HG02840 (cell line): ENCODE results near the gene ADAMTS2.

Experiments used
- ATAC-seq: cut with Tn5 transposase; IDR thresholded peaks from one replicate; pipeline ENCODE4 v1.9.1; 2021; ENCODE audit warnings: mild to moderate bottlenecking, moderate library complexity, moderate number of reproducible peaks; ENCODE audit not compliant: unreplicated experiment, low FRiP score

Gene ADAMTS2

DNA sequence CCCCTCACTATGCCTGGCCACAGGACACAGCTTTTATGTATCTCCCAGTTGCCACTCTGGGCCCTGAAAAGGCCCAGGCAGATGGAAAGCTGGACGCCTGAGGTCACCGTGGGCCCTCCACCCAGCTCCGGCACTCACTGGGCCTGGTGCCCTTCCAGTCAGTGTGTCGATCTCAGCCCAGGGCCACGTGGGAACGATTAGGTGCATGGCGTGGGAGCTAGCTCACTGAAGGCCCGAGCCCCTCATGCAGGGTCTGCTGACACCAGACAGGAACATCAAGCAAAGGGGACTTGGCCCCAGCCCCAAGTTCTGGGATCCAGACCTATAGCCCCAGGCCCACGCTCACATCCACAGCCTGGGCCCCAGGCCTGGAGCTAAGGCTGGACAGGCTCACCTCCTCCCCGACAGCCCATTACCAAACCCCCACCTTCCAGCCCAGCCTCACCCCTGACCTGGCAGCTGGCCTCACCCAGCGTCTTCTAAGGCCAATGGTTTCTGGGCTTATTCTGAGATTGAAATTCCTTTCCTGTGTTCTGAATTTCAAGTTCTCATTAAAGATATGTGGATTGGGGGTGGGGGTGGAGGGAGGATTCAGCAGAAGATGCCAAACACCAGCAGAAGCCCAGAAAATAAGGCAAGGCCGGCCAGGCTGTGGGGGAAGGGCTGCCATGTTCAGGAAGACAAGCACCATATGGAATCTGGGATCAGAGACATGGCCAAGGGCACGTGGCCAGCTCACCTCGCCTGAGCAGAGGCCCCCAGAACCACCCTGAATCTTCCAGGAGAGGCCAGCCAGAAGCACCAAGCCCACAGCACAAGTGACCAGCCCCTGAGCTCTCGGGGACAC is 74.5 kb downstream of the ADAMTS2 start:
- ATAC-seq: no peak

DNA sequence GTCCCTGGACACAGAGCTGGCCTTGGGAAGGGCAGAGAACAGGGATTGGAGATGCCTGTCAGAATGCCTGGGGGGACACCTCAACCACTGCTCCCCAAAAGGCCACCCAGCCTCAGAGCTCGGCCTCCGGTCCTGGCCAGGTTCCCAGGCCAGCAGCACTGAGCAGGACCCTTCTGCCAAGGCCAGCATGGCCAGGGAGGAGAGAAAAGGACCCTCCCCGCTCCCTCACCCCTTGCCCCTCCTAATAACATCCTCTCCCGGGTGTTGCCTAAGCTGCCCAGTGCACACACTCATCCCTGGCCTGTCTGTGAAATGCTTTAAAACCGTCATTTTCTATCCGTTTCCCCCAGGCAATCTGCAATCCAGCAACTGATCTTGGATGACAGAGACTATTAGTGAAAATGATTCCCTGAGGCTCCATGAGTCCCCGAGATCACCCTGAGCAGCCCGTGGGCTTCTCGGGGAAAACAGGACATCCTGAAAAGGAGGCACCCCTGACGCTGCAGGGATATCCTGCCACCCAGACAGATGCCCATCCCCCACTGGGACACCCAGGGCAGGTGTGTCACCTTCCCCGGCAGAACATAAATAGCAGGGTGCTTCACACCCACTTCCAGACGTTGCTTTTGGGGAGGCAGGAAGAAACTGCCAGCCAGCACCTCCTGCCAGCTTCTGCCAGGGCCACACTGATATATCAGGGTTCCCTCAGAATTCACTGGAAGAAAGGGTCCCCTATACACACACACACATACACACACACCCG is 75.3 kb downstream of the ADAMTS2 start:
- ATAC-seq: no peak

DNA sequence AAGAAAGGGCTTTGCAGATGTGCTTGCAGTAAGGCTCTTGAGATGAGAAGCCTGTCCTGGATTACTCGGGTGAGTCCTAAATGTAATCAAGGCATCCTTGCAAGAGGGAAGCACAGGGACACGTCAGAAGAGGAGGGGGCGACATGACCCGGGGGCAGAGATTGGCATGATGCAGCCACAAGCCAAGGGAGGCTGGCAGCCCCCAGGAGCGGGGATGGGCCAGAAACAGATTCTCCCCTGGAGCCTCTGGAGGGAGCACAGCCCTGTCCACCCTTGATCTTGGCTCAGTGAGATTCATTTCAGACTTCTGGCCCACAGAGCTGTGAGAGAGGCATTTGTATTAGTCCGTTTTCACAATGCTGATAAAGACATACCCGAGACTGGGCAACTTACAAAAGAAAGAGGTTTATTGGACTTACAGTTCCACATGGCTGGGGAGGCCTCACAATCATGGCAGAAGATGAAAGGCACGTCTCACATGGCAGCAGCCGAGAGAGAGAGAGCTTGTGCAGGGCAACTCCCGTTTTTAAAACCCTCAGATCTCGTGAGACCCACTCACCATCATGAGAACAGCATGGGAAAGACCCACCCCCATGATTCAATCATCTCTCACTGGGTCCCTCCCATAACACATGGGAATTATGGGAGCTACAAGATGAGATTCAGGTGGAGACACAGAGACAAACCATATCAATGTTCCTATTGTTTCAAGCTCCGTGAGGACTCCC is 76.1 kb downstream of the ADAMTS2 start:
- no peak for ATAC-seq

DNA sequence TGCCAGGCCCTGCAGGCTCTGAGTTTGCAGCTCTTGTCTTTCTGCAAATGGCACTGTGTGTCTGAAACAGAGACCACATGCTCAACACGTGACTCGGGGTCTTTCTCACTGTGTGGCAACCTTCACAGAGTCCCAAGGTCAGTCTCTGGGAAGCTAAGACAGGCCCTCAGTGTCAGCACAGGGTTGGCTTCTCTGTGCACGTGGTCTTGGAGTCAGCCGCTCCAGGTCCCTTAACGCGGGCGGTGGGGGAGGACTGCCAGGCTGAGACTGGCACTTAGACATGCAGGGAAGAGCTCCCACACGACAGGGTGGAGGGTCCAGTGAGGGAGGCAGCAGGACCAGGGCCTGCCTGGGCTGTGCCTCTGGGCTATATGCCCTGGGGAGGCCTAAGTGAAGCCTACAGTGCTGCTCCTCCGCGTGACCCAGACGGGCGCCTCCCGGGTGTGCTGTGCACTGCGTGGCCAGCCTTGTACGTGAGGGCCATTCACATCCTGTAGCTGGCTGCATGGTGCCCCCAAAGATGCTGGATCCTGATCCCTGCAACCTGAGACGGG is 76.8 kb downstream of the ADAMTS2 start:
- ATAC-seq: no peak

DNA sequence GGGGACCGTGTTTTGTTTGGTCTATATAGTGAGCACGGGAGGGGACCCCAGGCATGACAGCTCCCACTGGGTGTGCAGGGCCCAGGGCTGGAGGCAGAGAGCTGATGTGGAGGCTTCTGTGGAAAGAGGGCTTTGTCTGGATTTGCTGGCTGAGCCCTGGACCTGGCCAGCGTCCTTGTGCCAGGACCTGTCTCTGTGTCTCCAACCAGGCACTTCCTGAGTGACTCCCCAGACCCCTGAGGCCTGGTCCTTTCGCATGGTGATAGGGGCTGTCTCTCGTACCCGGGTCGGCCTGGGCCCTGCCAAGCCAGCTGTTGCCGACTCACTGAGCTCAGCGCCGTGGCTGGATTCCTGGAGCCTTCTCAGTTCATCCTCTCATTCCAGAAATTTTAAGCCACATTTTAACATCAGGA is 77.6 kb downstream of the ADAMTS2 start:
- no peak for ATAC-seq

DNA sequence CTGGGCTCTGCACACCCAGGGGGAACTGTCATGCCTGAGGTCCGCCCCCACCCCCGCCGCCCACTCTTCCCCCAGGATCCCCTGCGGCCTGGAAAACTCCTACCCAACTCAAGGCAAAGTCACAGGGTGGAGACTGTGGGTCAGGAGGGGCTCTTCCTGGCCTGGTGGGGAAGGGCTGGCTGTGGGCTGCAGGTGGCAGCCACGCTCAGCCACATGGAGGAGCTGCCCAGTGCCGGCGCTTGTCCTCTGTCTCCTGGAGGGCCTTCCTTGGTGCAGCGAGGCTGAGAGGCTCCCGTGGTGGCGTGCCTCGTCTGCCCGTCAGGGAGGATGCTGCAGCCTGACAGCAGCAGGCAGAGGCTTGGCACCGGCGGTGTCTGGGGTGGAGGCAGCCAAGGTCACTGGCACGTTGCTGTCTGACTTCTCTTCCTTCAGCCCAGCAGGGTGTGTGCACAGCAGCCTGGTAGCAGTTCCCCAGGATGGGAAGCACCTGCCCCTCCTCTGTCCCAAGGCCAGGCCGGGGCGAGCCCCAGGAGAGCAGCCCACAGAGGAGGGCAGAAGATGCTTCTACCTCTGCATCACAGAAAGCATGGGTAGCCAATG is 78.1 kb downstream of the ADAMTS2 start:
- ATAC-seq: no peak

DNA sequence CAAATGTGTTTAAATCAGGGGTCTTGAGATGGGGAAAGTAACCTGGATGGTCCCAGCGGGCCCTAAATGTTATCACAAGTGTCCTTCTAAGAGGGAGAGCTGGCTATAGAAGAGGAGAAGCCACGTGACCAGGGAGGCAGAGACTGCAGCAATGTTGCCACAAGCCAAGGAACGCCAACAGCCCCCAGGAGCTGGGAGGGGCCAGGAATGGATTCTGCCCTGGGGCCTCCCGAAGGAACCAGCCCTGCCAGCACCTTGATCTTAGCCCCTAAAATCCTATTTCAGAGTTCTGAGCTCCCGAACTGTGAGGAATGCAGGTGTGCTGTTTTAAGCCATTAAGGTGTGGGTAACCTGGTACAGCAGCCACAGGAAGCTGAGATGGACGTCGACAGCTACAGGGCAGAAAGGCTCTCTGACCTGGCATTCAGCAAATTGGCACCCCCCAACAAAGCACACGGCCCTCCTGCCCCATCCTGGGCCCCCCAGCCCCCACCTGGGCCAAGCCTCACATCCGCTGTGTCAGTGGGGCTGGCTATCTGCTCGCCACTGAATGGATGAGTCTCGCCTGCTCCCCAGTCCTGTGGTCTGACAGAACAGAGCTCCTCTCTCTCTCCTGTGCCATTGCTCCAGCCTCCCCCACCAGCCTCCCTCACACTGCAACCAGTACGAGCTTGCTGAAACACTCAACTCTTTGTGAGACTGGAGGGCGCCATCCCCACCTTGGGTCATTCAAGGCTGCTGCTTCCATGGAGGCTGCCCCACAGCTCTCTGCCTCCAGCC is 78.8 kb downstream of the ADAMTS2 start:
- ATAC-seq: no peak

DNA sequence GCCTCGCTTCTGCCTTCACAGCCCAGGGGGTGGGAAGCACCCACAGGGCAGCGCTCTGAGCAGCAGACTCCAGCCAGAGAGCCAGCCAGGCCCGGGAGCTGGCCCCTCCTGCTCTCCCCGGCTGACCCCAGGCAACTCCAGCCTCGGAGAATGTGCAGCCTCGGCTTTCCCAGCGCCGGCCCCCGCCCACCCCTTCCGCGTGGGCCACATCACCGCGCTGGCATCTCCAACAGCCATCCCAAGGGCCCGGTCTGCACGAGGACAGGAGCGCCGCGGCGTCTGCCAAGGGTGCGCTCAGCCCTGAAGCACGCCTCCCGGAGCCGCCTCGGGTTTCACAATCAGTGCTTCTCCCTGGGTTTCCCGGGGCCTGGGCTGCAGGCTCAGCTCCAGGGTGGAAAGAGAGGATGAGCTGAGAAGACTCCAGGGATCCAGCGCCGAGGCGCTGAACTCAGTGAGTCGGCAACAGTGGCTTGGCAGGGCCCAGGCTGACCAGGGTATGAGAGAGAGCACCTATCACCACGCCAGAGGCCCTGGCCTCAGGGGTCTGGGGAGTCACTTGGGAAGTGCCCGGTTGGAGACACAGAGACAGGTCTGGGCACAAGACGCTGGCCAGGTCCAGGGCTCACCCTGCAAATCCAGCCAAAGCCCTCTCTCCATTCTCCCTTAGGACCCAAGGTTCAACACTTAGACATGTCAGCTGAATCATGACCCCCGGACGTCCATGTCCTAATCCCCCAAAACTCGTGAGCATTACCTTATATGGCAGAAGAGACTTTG is 79.6 kb downstream of the ADAMTS2 start:
- no peak for ATAC-seq

DNA sequence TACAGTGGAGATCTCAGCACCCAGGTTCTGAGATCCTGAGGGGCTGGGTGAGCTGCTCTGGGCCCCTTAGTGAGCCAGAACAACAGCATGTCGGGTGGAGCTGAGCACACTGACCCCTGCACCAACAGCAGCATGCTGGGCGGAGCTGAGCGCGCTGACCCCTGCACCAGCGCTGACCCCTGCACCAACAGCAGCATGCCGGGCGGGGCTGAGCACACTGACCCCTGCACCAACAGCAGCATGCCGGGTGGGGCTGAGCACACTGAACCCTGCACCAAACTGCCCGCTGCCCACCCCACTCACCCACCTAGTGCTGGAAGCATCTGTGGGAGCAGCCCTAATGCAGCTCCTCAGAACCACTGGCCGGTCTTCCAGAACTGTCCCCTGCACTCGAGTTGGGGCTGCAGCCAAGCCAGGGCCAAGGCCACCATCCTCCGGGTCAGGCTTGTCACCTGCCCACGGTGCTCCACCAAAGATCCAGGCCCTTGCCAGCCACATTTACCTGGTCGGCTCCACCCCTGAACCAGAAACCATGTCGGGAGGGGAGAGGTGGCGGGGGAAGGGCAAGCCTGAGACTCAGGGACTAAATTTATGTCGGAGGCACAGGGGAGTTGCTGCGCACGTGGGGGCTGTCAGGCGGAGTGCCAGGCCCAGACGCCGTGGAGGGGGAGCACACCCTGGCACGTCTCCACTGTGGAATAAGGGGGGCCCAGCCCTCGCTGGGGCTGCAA is 80.3 kb downstream of the ADAMTS2 start:
- no peak for ATAC-seq

DNA sequence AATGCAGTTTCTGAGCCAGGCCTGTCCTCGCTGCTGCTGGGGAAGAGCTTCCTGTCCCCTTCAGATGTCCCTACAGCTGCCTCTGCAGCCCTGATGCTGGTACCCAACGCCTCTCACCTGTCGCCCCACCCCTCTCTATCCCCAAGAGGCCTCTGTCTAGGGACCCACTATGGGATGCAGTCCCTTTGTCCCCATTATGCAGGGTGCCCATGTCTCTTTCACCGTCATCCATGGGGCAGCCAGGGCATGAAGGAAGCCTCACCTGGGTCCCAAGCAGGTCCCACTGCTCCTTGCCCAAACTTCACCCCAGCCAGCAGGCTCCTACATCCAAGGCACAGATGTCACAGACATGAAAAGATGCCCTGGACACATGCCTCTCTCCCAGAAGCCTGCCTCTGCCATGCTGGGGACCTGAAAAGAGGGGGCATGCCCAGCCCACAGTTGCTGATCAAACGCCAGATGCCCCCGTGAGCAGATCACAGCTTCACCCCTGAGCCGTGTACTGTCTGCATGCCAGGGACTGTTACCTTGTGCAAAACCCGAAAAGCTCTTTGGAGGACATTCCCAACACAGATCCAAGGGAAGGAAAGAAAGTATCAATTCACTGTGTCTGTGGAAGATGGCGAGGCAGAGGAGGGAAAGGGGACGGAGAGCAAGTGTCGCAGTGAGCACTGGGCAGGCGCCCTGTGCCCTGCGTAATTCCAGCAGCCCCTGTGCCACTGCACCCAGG is 81.0 kb downstream of the ADAMTS2 start:
- no peak for ATAC-seq

DNA sequence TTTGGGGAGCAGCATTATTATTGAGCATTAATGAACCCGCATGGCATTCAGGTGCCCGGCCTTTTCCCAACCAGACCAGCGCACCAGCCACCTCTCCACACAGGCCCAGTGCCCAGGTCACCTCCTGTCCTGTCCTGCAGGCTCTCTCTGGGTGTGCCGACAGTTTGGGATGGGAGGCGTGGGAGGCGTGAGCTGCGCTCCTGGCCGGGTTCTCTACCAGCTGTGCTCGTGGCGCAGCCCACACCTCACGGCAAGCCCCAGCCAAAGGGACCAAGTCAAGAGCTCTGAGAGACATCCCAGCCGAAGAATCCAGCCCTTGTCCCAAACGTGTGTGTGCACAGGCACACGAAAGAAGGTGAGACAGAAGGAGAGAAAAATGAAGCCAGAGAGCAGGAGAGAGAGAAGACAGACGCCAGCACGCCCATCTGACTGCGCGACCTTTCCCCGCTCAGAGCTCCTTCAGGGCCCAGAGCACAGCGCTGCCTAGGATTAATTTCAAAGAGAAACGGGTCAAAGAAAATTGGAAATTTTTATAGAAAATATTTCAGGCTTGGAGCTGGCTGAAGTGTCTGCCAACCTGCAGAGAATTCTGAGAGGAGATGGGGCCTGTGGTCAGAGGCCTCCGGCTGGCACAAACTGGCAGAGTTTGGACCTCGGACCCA is 81.7 kb downstream of the ADAMTS2 start:
- no peak for ATAC-seq

DNA sequence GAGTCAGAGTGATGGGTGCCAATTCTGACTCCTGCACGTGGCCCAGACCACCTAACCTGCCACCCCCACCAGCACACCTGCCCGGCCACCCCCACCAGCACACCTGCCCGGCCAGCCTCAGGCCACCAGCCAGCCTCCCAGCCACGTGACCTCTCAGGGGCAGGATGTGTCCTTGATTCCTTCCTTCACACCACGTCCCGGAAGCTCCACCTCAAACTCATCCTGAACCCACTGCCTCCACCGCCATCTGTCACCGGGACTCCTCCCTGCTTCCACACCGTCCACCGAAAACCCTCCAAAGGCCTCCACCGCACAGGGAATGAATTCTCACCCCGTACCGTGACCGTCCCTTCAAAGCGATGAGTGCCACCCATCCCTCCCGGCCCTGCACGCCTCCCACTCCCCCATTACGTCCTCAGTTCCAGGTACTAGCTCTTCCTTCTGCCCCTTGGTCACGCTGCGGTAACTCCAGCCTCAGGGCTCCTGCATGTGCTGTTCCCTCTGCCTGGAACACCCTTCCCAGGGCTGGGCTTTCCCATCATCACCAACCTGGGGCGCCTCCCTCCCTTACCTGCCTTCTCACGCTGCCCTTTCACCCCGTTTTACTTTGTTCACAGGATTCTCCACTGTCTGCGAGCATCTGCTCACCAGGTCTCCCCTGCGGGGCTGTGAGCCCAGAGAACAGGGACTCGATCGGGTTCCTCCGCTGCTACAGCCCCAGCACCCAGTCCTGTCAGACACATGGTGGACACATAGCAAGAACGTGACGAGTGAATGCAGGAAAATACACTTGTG is 82.9 kb downstream of the ADAMTS2 start:
- no peak for ATAC-seq

DNA sequence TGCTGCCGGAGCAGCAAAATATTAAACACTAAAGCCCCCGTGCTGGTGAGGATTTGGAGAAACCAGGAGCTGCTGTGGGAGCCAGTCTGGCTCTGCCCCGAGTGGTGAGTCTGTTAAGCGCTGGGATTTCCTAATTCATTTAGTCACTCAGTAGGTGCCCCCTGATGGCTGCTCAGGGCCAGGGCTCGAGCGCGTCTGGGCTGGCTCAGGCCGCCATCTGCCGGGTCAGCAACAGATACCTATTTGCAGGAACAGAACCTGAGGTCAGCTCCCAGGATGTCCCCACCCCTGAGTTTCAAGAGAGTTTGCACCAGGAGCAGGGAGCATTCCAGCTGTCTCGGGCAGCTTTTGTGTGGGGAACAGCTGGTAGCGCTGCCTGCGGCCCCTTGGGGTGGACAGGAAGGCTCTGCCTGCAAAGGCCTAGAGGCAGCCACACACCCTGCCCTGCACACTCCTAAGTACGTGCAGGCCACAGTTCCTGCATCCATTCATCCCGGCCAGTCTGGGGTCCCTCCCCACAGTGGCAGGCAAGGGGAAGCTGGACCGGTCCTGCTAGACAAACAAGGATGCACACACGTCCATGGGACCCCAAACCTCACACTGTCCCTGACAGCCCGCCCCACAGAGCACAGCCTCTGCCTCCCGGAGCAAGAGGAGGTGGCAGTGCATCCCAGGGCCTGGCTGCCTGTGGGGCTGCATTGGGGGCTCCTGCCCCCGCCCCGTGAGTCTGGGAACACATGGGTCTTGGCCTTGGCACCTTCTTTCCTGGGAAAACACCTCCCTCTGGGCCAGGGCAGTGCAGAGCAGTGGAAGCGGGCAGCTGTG is 83.7 kb downstream of the ADAMTS2 start:
- no peak for ATAC-seq

DNA sequence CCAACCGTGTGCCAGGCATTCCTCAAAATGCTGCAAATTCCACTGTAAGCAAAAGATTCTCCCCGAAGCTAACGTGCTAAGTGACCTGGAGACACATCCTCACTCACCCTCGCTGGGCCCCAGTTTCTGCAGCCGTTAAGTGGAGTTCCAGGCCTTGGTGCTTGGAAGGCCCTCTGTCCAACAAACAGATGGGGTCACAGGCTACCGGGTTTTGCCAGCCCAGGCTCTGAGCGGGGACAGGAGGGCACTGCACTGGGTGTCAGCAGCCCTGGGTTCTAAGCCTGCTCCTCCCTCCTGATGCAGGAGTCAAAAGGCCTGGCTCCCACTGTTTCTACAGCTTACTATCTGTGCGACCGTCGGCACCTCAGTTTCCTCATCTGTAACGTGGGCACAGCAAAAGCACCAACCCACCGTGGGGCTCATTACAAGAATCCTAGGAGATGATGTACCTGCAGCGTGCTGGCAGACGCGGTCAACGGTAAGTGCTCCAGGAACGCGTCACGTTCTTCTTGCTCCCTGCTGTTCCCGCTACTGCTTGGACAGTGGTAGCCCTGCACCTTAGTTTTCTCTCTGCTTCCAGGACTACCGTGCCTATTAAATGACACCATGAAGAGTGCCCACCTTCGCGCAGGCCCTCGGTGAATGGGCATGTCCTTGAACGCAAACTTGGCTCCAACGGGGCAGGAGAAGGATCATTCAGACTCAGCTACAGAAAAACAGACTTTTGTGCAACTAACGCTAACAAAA is 84.8 kb downstream of the ADAMTS2 start:
- no peak for ATAC-seq
